Measurements from ENCODE around the gene TBC1D9.

- TF ChIP-seq CTCF (IDR thresholded peaks at IDR 0.05), result no peak
- no peak for TF ChIP-seq EZH2 (IDR thresholded peaks at IDR 0.05; ENCODE audit: borderline replicate concordance, insufficient read depth, low read depth, low read length, poor library complexity, severe bottlenecking)
Observed at GRCh38 chr4:140607852-140608251, 148.3 kb downstream of the TBC1D9 start.

Data from B cell (primary cell).